Measurements from ENCODE around the gene IQCE.

DNA sequence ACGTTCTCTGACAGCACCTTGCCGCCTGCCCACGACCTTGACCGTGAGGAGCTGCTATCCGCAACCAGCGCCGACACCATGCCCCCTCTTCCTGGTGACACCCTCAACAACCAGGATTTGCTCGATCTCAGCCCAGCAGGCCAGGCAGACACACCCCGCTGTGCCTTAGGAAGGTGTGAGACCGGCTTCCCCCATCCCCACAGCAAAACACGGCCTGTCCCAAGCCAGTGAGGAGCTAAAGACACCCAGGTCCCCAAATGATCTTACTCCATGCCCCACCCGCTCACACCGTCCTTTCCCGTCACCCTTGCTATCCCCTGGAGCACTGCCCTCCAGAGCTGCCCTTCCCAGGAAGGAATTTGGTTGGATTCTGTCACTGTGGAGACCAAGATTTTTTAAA lies 51.7 kb downstream of the IQCE start:
- TF ChIP-seq EZH2phosphoT487 (IDR thresholded peaks at IDR 0.05; ENCODE audit: insufficient read depth, low read depth) (no peak), EZH2 (IDR thresholded peaks at IDR 0.05; ENCODE audit: insufficient read depth, poor library complexity, severe bottlenecking) (no peak)

All from GM23248 (cell line).